Subcutaneous preadipocyte (primary cell): ENCODE measurements around the gene SLC2A9. TPM values are rescaled to one million over a fixed set of nuclear protein-coding genes. Genes with fewer than 3 reads are reported as not detected.

Experiments
- small RNA-seq: library from RNA; depleted of rRNA; stranded (forward); fragments of <200 nt; gene quantifications from one replicate; pipeline ENCODE3, GENCODE V24; 2012
- total RNA-seq: library from RNA; depleted of rRNA; stranded (reverse); fragments of >200 nt; gene quantifications from 2 replicates; pipeline ENCODE4 v1.2.3, GENCODE V29; 2012

The SLC2A9 gene
- 0.73 and 0.78 TPM in 2 replicates for total RNA-seq

GRCh38 chr4:10020871-10021652 lies at the start of gene SLC2A9:
SLC2A9 (minus strand) TSS chr4:10021497; CDS start chr4:10021429, 68 bp downstream.

GRCh38 chr4:9781343-9782135 lies 239.8 kb downstream of the SLC2A9 start, which contains the start of gene DRD5:
DRD5 (plus strand) TSS chr4:9781634; CDS start chr4:9782030, 396 bp downstream.

Small RNAs within 50 kb of the gene (small RNA-seq; reads per million reads assigned to genes)
- not detected for gene RNA5SP154

Other genes starting within 250 kb of the SLC2A9 start
- gene DRD5, start 239.9 kb downstream of the SLC2A9 start, total RNA-seq, result not detected in 2 replicates
- gene WDR1, start 95.3 kb upstream of the SLC2A9 start, total RNA-seq, result 244 and 371 TPM in 2 replicates